HL-60/S4 treated with retinoic acid at 250 ng/mL for 4 days and 3 days (cell line): ENCODE results near the gene MVK.

Experiments
- in situ Hi-C: fragments of 300-500 bp; cut with MboI; formaldehyde crosslinking; loops from 2 replicates; pipeline ENCODE4 v1.7.0; 2022; ENCODE audit warnings: low sequenced_read_pairs

The MVK gene

GRCh38 chr12:109573029-109573913 lies at the start of gene MVK, which contains the start of gene MMAB:
MVK (plus strand) TSS chr12:109573794; CDS start chr12:109574823, 1,029 bp downstream.
MMAB (minus strand) TSS chr12:109573504; CDS start chr12:109573480, 24 bp downstream.
- in situ Hi-C loops: no loop called here

GRCh38 chr12:109524466-109525278 lies 48.9 kb upstream of the MVK start:
- in situ Hi-C loops: no loop called here

- in situ Hi-C loops: no loop called here
Measured at GRCh38 chr12:109525279-109525585, 48.4 kb upstream of the MVK start.

GRCh38 chr12:109527489-109528123 lies 46.0 kb upstream of the MVK start:
- in situ Hi-C loops: no loop called here

- in situ Hi-C loops: loop anchor here (10.0 kb wide), 1 partner anchor 245 kb away; no protein-coding TSS in a partner anchor
Measured at GRCh38 chr12:109529691-109530640, 43.6 kb upstream of the MVK start.

GRCh38 chr12:109531411-109531810 lies 42.2 kb upstream of the MVK start:
- in situ Hi-C loops: loop anchor here (10.0 kb wide), 1 partner anchor 243 kb away; no protein-coding TSS in a partner anchor

GRCh38 chr12:109532721-109533486 lies 40.7 kb upstream of the MVK start:
- in situ Hi-C loops: loop anchor here (10.0 kb wide), 1 partner anchor 242 kb away; no protein-coding TSS in a partner anchor

GRCh38 chr12:109533487-109533740 lies 40.2 kb upstream of the MVK start:
- in situ Hi-C loops: loop anchor here (10.0 kb wide), 1 partner anchor 241 kb away; no protein-coding TSS in a partner anchor

GRCh38 chr12:109534456-109534855 lies 39.1 kb upstream of the MVK start:
- in situ Hi-C loops: loop anchor here (10.0 kb wide), 1 partner anchor 240 kb away; no protein-coding TSS in a partner anchor

- in situ Hi-C loops: loop anchor here (10.0 kb wide), 1 partner anchor 239 kb away; no protein-coding TSS in a partner anchor
Measured at GRCh38 chr12:109535231-109535862, 38.2 kb upstream of the MVK start.

- in situ Hi-C loops: loop anchor here (10.0 kb wide), 1 partner anchor 239 kb away; no protein-coding TSS in a partner anchor
Measured at GRCh38 chr12:109535863-109536250, 37.7 kb upstream of the MVK start.

- in situ Hi-C loops: loop anchor here (10.0 kb wide), 1 partner anchor 238 kb away; no protein-coding TSS in a partner anchor
Measured at GRCh38 chr12:109537136-109537535, 36.5 kb upstream of the MVK start.

GRCh38 chr12:109538191-109538863 lies 35.3 kb upstream of the MVK start:
- in situ Hi-C loops: loop anchor here (10.0 kb wide), 1 partner anchor 236 kb away; no protein-coding TSS in a partner anchor

GRCh38 chr12:109539508-109539907 lies 34.1 kb upstream of the MVK start:
- in situ Hi-C loops: loop anchor here (10.0 kb wide), 1 partner anchor 235 kb away; no protein-coding TSS in a partner anchor

- in situ Hi-C loops: no loop called here
Measured at GRCh38 chr12:109540526-109541412, 32.8 kb upstream of the MVK start.

GRCh38 chr12:109541413-109541726 lies 32.2 kb upstream of the MVK start:
- in situ Hi-C loops: no loop called here

GRCh38 chr12:109542014-109542413 lies 31.6 kb upstream of the MVK start:
- in situ Hi-C loops: no loop called here
